OCI-LY1 (cell line): ENCODE data around the gene GRAMD1A.

ENCODE experiments used
- H2AFZ ChIP-seq: fragments of 200-600 bp; sonication (generic), shearing (Covaris generic); 2 replicates; pipeline ENCODE4 v1.6.0; 2014; ENCODE audit warnings: antibody characterized with exemption, mild to moderate bottlenecking, low read length
- H3F3A ChIP-seq: fragments of 200-600 bp; sonication (generic), shearing (Covaris generic); 2 replicates; pipeline ENCODE4 v1.6.0; 2014; ENCODE audit warnings: mild to moderate bottlenecking, antibody characterized with exemption, low read length, moderate library complexity; ENCODE audit not compliant: insufficient read depth
- H3K27ac ChIP-seq: fragments of 200-600 bp; sonication (generic); 2 replicates; pipeline ENCODE4 v1.5.1; 2014; ENCODE audit warnings: low read length, mixed run types, mild to moderate bottlenecking, low read depth; ENCODE audit not compliant: poor library complexity, severe bottlenecking
- H3K27me3 ChIP-seq: fragments of 200-600 bp; sonication (generic); 2 replicates; pipeline ENCODE4 v1.6.0; 2014; ENCODE audit warnings: antibody characterized with exemption, mild to moderate bottlenecking, low read length, moderate library complexity; ENCODE audit not compliant: insufficient read depth
- H3K36me3 ChIP-seq: fragments of 200-600 bp; sonication (generic); 2 replicates; pipeline ENCODE4 v1.6.1; 2014; ENCODE audit warnings: mild to moderate bottlenecking, antibody characterized with exemption, low read length, moderate library complexity, mixed read lengths; ENCODE audit not compliant: insufficient read depth
- H3K4me1 ChIP-seq: fragments of 200-600 bp; sonication (generic); 2 replicates; pipeline ENCODE4 v1.5.1; 2014; ENCODE audit warnings: mild to moderate bottlenecking, low read length, moderate library complexity; ENCODE audit not compliant: insufficient read depth, severe bottlenecking
- H3K4me2 ChIP-seq: fragments of 200-600 bp; sonication (generic), shearing (Covaris generic); 2 replicates; pipeline ENCODE4 v1.6.1; 2014; ENCODE audit warnings: low read length
- H3K4me3 ChIP-seq: fragments of 200-600 bp; sonication (generic); 2 replicates; pipeline ENCODE4 v1.5.1; 2014; ENCODE audit warnings: low read length, low read depth, mild to moderate bottlenecking, mixed read lengths; ENCODE audit not compliant: poor library complexity, severe bottlenecking
- H3K79me2 ChIP-seq: fragments of 200-600 bp; shearing (Covaris generic); 2 replicates; pipeline ENCODE4 v1.6.1; 2016; ENCODE audit warnings: mixed run types, low read length, mixed read lengths; ENCODE audit not compliant: insufficient read depth
- H3K9ac ChIP-seq: fragments of 200-600 bp; sonication (generic), shearing (Covaris generic); 2 replicates; pipeline ENCODE4 v1.6.1; 2014; ENCODE audit warnings: mild to moderate bottlenecking, low read length, mixed read lengths
- H3K9me2 ChIP-seq: fragments of 200-600 bp; sonication (generic), shearing (Covaris generic); 2 replicates; pipeline ENCODE4 v1.6.1; 2014; ENCODE audit warnings: low read depth, mild to moderate bottlenecking, low read length, mixed read lengths
- H3K9me3 ChIP-seq: fragments of 200-600 bp; shearing (Covaris generic); 2 replicates; pipeline ENCODE4 v1.6.1; 2014; ENCODE audit warnings: low read length, mixed read lengths
- H4K20me1 ChIP-seq: fragments of 200-600 bp; sonication (generic), shearing (Covaris generic); 2 replicates; pipeline ENCODE4 v1.6.0; 2016; ENCODE audit warnings: mild to moderate bottlenecking, low read length; ENCODE audit not compliant: insufficient read depth
- EZH2 ChIP-seq: fragments of 200-600 bp; sonication (generic), shearing (Covaris generic); IDR thresholded peaks from 2 replicates; pipeline ENCODE4 v1.8.0; 2017; ENCODE audit warnings: borderline replicate concordance, mixed run types, mild to moderate bottlenecking, antibody characterized with exemption, low read length, moderate library complexity, mixed read lengths
- TF ChIP-seq, protein P1 (sequence below): fragments of 200-600 bp; sonication (generic), shearing (Covaris generic); IDR thresholded peaks from 2 replicates; pipeline ENCODE4 v1.5.1; 2017; ENCODE audit warnings: mild to moderate bottlenecking, antibody characterized with exemption, low read length, moderate library complexity, mixed read lengths

Gene GRAMD1A

DNA sequence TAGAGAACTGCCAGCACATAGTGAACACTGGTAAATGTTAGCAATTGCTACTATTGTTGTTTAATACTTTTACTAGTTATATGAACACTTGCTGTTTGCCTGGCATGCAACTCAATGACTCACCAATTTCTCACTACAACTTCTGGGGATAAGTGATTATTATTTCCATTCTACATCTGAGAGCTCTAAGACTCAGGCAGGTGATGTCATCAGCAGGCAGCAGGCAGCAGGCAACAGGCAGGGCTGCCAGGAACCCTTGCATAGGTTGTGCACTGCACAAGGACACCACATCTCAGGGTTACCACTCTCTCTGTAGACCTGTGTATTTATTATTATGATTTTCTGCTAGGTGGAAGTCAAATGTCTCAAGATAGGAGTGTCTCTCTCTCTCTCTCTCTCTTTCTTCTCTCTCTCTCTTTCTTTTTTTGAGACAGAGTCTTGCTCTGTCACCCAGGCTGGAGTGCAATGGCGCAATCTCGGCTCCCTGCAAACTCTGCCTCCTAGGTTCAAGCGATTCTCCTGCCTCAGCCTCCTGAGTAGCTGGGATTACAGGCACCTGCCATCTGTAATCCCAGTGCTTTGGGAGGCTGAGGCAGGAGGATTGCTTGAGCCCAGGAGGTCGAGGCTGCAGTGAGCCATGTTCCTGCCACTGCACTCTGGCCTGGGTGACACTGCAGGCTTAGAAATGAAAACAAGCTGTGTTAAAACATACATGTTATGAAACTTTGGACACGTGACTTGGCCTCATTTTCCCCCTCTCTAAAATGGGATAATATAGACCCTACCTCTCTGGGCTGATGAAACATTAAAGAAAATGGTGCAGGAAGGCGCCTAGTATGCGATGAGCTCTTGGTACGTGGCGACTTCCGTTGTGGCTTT, 64.1 kb downstream of the GRAMD1A start:
- peaks cover 9% of the 10 kb centered on the region for H3K4me1 ChIP-seq
- H3F3A ChIP-seq = no peaks in the 10 kb centered on the region
- no peaks in the 10 kb centered on the region for H3K36me3 ChIP-seq
- no peak overlapping the region for H3K4me3 ChIP-seq
- no peaks in the 10 kb centered on the region for H3K79me2 ChIP-seq
- no peaks in the 10 kb centered on the region for H3K9me2 ChIP-seq
- no peak for TF ChIP-seq EZH2
- TF ChIP-seq, protein P1, sequence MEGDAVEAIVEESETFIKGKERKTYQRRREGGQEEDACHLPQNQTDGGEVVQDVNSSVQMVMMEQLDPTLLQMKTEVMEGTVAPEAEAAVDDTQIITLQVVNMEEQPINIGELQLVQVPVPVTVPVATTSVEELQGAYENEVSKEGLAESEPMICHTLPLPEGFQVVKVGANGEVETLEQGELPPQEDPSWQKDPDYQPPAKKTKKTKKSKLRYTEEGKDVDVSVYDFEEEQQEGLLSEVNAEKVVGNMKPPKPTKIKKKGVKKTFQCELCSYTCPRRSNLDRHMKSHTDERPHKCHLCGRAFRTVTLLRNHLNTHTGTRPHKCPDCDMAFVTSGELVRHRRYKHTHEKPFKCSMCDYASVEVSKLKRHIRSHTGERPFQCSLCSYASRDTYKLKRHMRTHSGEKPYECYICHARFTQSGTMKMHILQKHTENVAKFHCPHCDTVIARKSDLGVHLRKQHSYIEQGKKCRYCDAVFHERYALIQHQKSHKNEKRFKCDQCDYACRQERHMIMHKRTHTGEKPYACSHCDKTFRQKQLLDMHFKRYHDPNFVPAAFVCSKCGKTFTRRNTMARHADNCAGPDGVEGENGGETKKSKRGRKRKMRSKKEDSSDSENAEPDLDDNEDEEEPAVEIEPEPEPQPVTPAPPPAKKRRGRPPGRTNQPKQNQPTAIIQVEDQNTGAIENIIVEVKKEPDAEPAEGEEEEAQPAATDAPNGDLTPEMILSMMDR = no peak
- H3K9ac ChIP-seq = no peak overlapping the region
- no peaks in the 10 kb centered on the region for H4K20me1 ChIP-seq
- no peak overlapping the region for H3K4me2 ChIP-seq
- peaks cover 1% of the 10 kb centered on the region; the same call in 1 of the 2 replicates for H3K27me3 ChIP-seq
- H2AFZ ChIP-seq = no peak overlapping the region
- H3K9me3 ChIP-seq = no peaks in the 10 kb centered on the region
- no peak overlapping the region for H3K27ac ChIP-seq

DNA sequence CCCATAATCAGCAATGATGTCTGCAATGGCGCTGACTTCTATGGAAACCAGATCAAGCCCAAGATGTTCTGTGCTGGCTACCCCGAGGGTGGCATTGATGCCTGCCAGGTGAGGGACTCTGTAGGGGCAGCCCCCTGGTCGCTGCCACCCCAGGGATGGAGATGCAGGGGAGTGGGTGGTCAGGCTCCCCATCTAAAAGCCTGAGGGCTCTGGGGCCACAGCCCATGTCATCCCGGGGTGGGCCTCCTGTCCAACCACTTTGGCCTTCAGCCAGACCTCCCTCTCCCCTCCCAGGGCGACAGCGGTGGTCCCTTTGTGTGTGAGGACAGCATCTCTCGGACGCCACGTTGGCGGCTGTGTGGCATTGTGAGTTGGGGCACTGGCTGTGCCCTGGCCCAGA, 65.5 kb downstream of the GRAMD1A start:
- Histone ChIP-seq H3K9me2 (no peaks in the 10 kb centered on the region), H3K27ac (no peak overlapping the region), H3K79me2 (no peaks in the 10 kb centered on the region), H3K4me3 (no peak overlapping the region), H3K4me2 (no peak overlapping the region), H3K9me3 (no peaks in the 10 kb centered on the region), H3K4me1 (peaks cover 14% of the 10 kb centered on the region), H3K9ac (no peak overlapping the region), H2AFZ (no peak overlapping the region), H3K36me3 (no peaks in the 10 kb centered on the region; the same call in 1 of the 2 replicates), H3K27me3 (peaks cover 14% of the 10 kb centered on the region), H3F3A (no peaks in the 10 kb centered on the region), H4K20me1 (no peaks in the 10 kb centered on the region)
- no peak for TF ChIP-seq EZH2
- TF ChIP-seq, protein P1 = no peak

DNA sequence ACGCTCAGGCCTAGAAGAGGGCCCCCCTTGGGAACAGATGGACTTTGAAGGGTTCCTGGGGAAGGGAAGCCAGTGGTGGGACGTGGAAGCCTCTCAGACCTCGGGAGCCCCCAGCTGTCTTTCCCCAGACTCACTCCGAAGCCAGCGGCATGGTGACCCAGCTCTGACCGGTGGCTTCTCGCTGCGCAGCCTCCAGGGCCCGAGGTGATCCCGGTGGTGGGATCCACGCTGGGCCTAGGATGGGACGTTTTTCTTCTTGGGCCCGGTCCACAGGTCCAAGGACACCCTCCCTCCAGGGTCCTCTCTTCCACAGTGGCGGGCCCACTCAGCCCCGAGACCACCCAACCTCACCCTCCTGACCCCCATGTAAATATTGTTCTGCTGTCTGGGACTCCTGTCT, 66.0 kb downstream of the GRAMD1A start:
- H3K79me2 ChIP-seq = no peaks in the 10 kb centered on the region
- H3K9me3 ChIP-seq = no peaks in the 10 kb centered on the region
- H3K9ac ChIP-seq = no peak overlapping the region
- no peaks in the 10 kb centered on the region for H3F3A ChIP-seq
- H2AFZ ChIP-seq = no peak overlapping the region
- no peak for TF ChIP-seq EZH2
- TF ChIP-seq, protein P1 = no peak
- H3K36me3 ChIP-seq = no peaks in the 10 kb centered on the region; the same call in 1 of the 2 replicates
- H3K4me1 ChIP-seq = peaks cover 14% of the 10 kb centered on the region
- H3K4me3 ChIP-seq = no peak overlapping the region
- no peak overlapping the region for H3K4me2 ChIP-seq
- H3K9me2 ChIP-seq = no peaks in the 10 kb centered on the region
- H3K27ac ChIP-seq = no peak overlapping the region
- H4K20me1 ChIP-seq = no peaks in the 10 kb centered on the region
- peaks cover 16% of the 10 kb centered on the region for H3K27me3 ChIP-seq
